Osteoblast (primary cell): Measurements from ENCODE around the gene PLGRKT. TPM values are rescaled to one million over a fixed set of nuclear protein-coding genes. Genes with fewer than 3 reads are reported as not detected.
A peak's percentile ranks its signal among the peaks of the same experiment; 100 is the strongest.

ENCODE experiments used
- DNase-seq: peaks from one replicate; pipeline ENCODE4 v3.0.0; 2011; ENCODE audit warnings: low spot score, mixed read lengths; ENCODE audit not compliant: insufficient read length; ENCODE audit errors: missing footprints
- H2AFZ ChIP-seq: 2 replicates; pipeline ENCODE4 v1.6.0; 2011; ENCODE audit warnings: mild to moderate bottlenecking, low read length
- H3K27ac ChIP-seq: 2 replicates; pipeline ENCODE4 v1.5.1; 2011; ENCODE audit warnings: mild to moderate bottlenecking, low read depth, low read length, moderate library complexity
- H3K27me3 ChIP-seq: 2 replicates; pipeline ENCODE4 v1.6.0; 2012; ENCODE audit warnings: mild to moderate bottlenecking, control low read depth, inconsistent platforms, low read length, moderate library complexity; ENCODE audit not compliant: insufficient read depth
- H3K36me3 ChIP-seq: 2 replicates; pipeline ENCODE4 v1.5.1; 2011; ENCODE audit warnings: mild to moderate bottlenecking, low read length, control low read depth, moderate library complexity; ENCODE audit not compliant: insufficient read depth
- H3K4me1 ChIP-seq: 2 replicates; pipeline ENCODE4 v1.5.1; 2011; ENCODE audit warnings: mild to moderate bottlenecking, low read length, control low read depth, moderate library complexity; ENCODE audit not compliant: insufficient read depth
- H3K4me2 ChIP-seq: 2 replicates; pipeline ENCODE4 v1.6.0; 2011; ENCODE audit warnings: mild to moderate bottlenecking, low read length; ENCODE audit not compliant: insufficient read depth
- H3K4me3 ChIP-seq: fragments of 200-600 bp; sonication (generic); 3 replicates; pipeline ENCODE4 v1.5.1; 2012; ENCODE audit warnings: mild to moderate bottlenecking, low read length, inconsistent platforms; ENCODE audit not compliant: insufficient read depth
- H3K79me2 ChIP-seq: 2 replicates; pipeline ENCODE4 v1.6.0; 2012; ENCODE audit warnings: mild to moderate bottlenecking, low read length, control low read depth, inconsistent platforms; ENCODE audit not compliant: insufficient read depth
- H3K9me3 ChIP-seq: 2 replicates; pipeline ENCODE4 v1.5.1; 2011; ENCODE audit warnings: low read depth, low read length, control low read depth
- H4K20me1 ChIP-seq: 2 replicates; pipeline ENCODE4 v1.6.0; 2012; ENCODE audit warnings: mild to moderate bottlenecking, low read length, control low read depth; ENCODE audit not compliant: insufficient read depth
- total RNA-seq: library from RNA; depleted of rRNA; stranded (reverse); fragments of >200 nt; gene quantifications from 2 replicates; pipeline ENCODE4 v1.2.3, GENCODE V29; 2012
- TF ChIP-seq, protein P1 (sequence below): IDR thresholded peaks from 2 replicates; pipeline ENCODE4 v1.5.1; 2011; ENCODE audit warnings: mild to moderate bottlenecking, low read depth, low read length, moderate library complexity; ENCODE audit errors: extremely low read depth

PLGRKT gene
- total RNA-seq, 1 donor, result 15.6 TPM

DNA sequence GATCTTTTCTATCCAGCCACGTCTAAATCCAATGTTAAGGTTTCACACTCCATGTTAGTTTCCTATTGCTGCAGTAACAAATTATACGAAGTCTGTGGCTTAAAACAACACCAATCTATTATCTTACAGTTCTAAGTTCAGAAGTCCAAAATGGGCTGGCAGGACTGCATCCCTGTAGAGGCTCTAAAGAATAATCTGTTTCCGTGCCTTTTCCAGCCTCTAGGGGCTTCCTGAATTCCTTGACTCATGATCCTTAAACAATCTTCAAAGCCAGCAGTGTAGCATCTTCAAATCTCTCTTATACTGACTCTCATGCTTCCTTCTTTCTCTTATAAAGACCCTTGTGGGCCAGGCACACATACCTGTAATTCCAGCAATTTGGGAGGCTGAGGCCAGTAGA, 6.8 kb downstream of the PLGRKT start:
- H3K4me1 ChIP-seq, result no peaks in the 10 kb centered on the region
- peaks cover 4% of the 10 kb centered on the region for H3K36me3 ChIP-seq
- H3K9me3 ChIP-seq, result no peaks in the 10 kb centered on the region
- no peaks in the 10 kb centered on the region for H3K79me2 ChIP-seq
- no peak overlapping the region for H3K27ac ChIP-seq
- H3K27me3 ChIP-seq, result no peaks in the 10 kb centered on the region
- no peak overlapping the region for H2AFZ ChIP-seq
- no peaks in the 10 kb centered on the region for H4K20me1 ChIP-seq
- H3K4me3 ChIP-seq, result no peak overlapping the region
- H3K4me2 ChIP-seq, result no peak overlapping the region
- TF ChIP-seq, protein P1, sequence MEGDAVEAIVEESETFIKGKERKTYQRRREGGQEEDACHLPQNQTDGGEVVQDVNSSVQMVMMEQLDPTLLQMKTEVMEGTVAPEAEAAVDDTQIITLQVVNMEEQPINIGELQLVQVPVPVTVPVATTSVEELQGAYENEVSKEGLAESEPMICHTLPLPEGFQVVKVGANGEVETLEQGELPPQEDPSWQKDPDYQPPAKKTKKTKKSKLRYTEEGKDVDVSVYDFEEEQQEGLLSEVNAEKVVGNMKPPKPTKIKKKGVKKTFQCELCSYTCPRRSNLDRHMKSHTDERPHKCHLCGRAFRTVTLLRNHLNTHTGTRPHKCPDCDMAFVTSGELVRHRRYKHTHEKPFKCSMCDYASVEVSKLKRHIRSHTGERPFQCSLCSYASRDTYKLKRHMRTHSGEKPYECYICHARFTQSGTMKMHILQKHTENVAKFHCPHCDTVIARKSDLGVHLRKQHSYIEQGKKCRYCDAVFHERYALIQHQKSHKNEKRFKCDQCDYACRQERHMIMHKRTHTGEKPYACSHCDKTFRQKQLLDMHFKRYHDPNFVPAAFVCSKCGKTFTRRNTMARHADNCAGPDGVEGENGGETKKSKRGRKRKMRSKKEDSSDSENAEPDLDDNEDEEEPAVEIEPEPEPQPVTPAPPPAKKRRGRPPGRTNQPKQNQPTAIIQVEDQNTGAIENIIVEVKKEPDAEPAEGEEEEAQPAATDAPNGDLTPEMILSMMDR, result peak; percentile 22
- DNase-seq, result no peak

GRCh38 chr9:5429873-5430564, 7.7 kb downstream of the PLGRKT start:
- H3K4me1 ChIP-seq, result no peaks in the 10 kb centered on the region
- no peaks in the 10 kb centered on the region for H3K79me2 ChIP-seq
- no peaks in the 10 kb centered on the region for H3K27me3 ChIP-seq
- no peak for DNase-seq
- no peak overlapping the region for H3K27ac ChIP-seq
- no peaks in the 10 kb centered on the region for H3K9me3 ChIP-seq
- no peak overlapping the region for H2AFZ ChIP-seq
- no peak overlapping the region for H3K4me3 ChIP-seq
- peaks cover 4% of the 10 kb centered on the region for H3K36me3 ChIP-seq
- H4K20me1 ChIP-seq, result no peaks in the 10 kb centered on the region
- no peak overlapping the region for H3K4me2 ChIP-seq
- TF ChIP-seq, protein P1, result no peak

DNA sequence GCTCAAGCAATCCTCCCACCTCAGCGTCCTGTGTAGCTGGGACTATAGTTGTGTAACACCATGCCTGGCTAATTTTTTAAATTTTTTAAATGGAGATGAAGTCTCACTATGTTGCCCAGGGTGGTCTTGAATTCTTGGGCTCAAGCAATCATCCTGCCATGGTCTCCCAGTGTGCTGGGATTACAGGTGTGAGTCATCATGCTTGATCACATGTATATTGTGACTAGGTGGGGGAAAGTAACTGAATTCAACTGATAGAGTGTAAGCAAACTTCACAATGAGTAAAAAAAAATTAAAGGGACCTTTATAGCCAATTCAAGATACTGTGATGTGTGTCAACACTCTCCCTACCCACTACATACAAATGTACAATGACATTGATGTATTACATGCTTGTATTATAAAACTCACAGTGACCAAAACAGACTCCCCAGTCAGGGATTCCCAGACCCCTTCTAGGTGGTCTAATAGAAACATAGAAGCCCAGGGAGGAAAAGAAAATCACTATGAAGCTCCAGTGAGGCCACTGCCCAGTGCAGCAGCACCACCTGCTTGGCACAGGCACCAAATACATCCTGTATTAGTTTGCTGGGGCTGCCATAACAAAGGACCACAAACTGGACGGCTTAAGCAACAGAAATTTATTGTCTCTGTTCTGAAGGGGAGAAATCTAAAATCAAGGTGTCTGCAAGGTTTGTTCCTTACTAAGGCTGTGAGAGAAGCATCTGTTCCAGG, 8.8 kb downstream of the PLGRKT start:
- Histone ChIP-seq H2AFZ (no peak overlapping the region), H3K27ac (no peak overlapping the region), H3K79me2 (no peaks in the 10 kb centered on the region), H4K20me1 (no peaks in the 10 kb centered on the region), H3K9me3 (no peaks in the 10 kb centered on the region), H3K27me3 (no peaks in the 10 kb centered on the region), H3K4me3 (no peak overlapping the region), H3K4me1 (no peaks in the 10 kb centered on the region), H3K36me3 (peaks cover 4% of the 10 kb centered on the region), H3K4me2 (no peak overlapping the region)
- TF ChIP-seq, protein P1, result no peak
- no peak for DNase-seq

DNA sequence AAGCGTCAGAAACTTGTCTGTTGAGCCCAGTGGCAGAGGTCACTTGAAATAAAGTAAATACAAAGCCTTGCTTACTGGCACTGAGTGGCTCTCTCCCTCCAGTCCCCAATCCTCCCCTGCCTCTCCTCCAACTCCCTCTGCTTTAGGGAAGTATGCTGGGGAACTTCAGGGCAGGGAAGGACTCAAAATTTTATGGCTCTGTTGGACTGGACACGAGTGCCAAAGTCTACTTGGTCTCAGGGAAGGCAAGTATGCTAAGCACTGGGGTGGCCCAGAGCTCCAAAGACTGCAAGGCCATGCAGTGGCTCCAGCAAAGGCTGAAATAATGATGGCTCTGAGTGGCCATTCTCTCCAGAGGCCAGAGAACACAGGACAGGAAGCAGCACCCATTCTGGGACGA, 9.6 kb downstream of the PLGRKT start:
- TF ChIP-seq, protein P1, result no peak
- DNase-seq, result no peak

More for the DNA sequence above, 9.6 kb downstream of the PLGRKT start:
- H2AFZ ChIP-seq, result no peak overlapping the region
- no peak overlapping the region for H3K27ac ChIP-seq
- no peaks in the 10 kb centered on the region for H3K4me1 ChIP-seq
- H3K36me3 ChIP-seq, result peaks cover 4% of the 10 kb centered on the region
- no peaks in the 10 kb centered on the region for H4K20me1 ChIP-seq
- no peaks in the 10 kb centered on the region for H3K27me3 ChIP-seq
- no peak overlapping the region for H3K4me3 ChIP-seq
- H3K79me2 ChIP-seq, result no peaks in the 10 kb centered on the region
- H3K9me3 ChIP-seq, result no peaks in the 10 kb centered on the region
- H3K4me2 ChIP-seq, result no peak overlapping the region
